ENCODE measurements around the gene ITK.
"Not testable (repeated sequence)": the region's sequence is repeated elsewhere in the genome, so short reads cannot be mapped to it uniquely, and the experiment has no call there.

Gene ITK

DNA sequence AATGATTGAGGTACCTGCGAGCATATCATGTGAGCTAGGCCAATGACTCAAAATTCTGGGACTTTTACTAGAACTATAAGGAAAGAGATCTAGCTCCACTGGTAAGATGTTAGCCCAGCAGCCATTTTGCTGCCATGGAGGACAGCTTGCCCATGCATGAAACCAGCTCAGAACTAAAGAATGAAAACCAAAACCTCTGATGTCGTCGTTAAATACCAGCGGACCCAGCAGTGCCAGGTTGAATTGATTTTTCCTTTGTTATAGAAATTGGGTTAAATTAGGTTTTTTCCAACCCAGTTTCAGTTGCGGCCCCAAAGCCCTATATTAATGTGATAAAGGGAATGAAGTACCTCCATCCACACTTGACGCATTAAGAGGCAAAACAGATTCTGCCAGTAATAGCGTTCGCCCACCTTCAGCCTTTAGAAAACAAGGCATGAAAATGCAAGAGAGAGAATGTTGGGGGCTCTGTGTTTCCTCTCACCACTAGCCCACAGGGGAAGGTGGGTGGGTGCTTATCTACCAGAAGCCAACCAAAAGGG, 5.5 kb upstream of the ITK start:
- Histone ChIP-seq H3K4me3 (ENCODE audit: low read length) (no peak overlapping the region), H3K27ac (ENCODE audit: low read depth, low read length) (no peak overlapping the region), H3K9ac (ENCODE audit: low read depth, low read length) (no peak overlapping the region), H3K4me1 (ENCODE audit: insufficient read depth, low read length) (no peaks in the 10 kb centered on the region), H3K9me3 (ENCODE audit: insufficient read depth, low read depth, low read length) (no peaks in the 10 kb centered on the region), H3K36me3 (ENCODE audit: insufficient read depth, low read length) (no peaks in the 10 kb centered on the region), H3K27me3 (ENCODE audit: insufficient read depth, low read length) (no peaks in the 10 kb centered on the region; the same call in 1 of the 2 replicates)
- WGBS, result 93% methylated on average over 8 of the region's 8 CpGs

DNA sequence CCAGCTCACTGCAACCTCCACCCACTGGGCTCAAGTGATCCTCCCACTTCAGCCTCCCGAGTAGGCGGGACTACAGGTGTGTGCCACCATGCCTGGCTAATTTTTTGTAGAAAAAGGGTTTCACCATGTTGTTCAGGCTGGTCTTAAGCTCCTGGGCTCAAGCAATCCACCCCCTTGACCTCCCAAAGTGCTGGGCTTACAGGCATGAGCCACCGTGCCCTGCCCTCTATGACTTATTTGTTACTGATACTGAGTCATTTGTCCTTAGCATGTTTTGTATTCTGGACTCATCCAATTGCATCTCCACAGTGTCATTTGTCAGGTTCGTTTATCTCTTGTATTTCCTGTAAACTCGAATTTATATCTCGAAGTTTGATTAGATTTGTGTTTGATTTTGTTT, 2.7 kb upstream of the ITK start:
- 96% methylated on average over 6 of the region's 6 CpGs for WGBS
- no peaks in the 10 kb centered on the region for H3K9me3 ChIP-seq (ENCODE audit: insufficient read depth, low read depth, low read length)
- H3K4me3 ChIP-seq (ENCODE audit: low read length), result no peak overlapping the region
- peaks cover 20% of the 10 kb centered on the region; the same call in 1 of the 2 replicates for H3K27me3 ChIP-seq (ENCODE audit: insufficient read depth, low read length)
- H3K27ac ChIP-seq (ENCODE audit: low read depth, low read length), result no peak overlapping the region
- H3K9ac ChIP-seq (ENCODE audit: low read depth, low read length), result no peak overlapping the region
- H3K36me3 ChIP-seq (ENCODE audit: insufficient read depth, low read length), result no peaks in the 10 kb centered on the region
- no peaks in the 10 kb centered on the region for H3K4me1 ChIP-seq (ENCODE audit: insufficient read depth, low read length)

DNA sequence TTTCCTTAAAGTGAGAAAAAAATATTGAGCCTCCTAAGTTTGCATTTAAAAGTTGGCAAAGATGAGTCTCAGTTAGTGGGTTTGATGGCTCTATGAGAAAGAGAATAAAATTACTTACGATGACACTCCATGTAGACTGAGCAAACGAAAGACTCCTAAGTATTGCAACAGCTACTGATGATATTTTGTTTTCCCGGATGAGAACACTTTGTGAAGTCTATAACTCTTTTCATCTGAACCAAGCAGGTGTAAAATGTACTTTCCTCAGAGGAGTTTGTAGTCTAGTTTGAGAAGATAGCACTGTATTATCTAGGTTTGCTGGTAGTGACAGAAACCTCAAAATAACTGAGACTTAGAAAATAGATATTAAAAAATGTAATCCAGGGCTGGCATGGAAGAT, 1.7 kb upstream of the ITK start:
- no peak overlapping the region for H3K27ac ChIP-seq (ENCODE audit: low read depth, low read length)
- H3K9me3 ChIP-seq (ENCODE audit: insufficient read depth, low read depth, low read length), result no peaks in the 10 kb centered on the region
- H3K36me3 ChIP-seq (ENCODE audit: insufficient read depth, low read length), result no peaks in the 10 kb centered on the region
- no peak overlapping the region for H3K4me3 ChIP-seq (ENCODE audit: low read length)
- WGBS, result 95% methylated on average over 3 of the region's 3 CpGs
- H3K27me3 ChIP-seq (ENCODE audit: insufficient read depth, low read length), result peaks cover 30% of the 10 kb centered on the region
- H3K4me1 ChIP-seq (ENCODE audit: insufficient read depth, low read length), result no peaks in the 10 kb centered on the region
- H3K9ac ChIP-seq (ENCODE audit: low read depth, low read length), result no peak overlapping the region

DNA sequence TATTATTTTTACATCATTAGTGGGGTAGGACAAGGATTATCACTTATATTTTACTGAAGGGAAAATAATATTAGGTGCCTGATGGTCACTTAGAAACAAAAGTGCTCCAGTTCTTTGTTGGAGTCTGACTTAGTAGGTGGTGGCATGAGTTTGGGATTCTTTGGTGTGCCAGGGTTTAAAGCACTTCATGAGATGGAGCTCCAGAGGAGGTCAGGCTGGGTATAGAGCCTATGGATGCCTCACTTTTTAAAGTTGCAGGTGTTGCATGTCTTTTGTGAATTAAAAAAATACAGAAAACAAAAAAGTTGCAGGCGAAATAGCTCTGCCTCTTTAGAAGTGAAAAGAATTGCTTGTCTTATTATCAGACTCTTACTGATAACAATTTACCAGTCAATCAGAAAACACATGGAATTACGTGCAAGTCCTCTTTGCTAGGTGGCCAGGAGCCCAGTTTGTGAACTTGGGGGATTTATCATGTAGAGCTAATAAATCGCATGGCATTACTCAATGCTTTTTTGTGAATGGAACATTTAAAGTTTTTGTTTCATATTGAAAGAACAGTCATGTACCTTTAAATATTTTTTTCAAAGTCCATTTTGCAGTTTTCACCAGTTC, 1.6 kb downstream of the ITK start:
- Histone ChIP-seq H3K4me3 (ENCODE audit: low read length) (no peak overlapping the region), H3K27me3 (ENCODE audit: insufficient read depth, low read length) (peaks cover 61% of the 10 kb centered on the region), H3K4me1 (ENCODE audit: insufficient read depth, low read length) (no peaks in the 10 kb centered on the region), H3K27ac (ENCODE audit: low read depth, low read length) (no peak overlapping the region), H3K36me3 (ENCODE audit: insufficient read depth, low read length) (no peaks in the 10 kb centered on the region), H3K9ac (ENCODE audit: low read depth, low read length) (no peak overlapping the region), H3K9me3 (ENCODE audit: insufficient read depth, low read depth, low read length) (no peaks in the 10 kb centered on the region)
- WGBS, result 97% methylated on average over 3 of the region's 3 CpGs

DNA sequence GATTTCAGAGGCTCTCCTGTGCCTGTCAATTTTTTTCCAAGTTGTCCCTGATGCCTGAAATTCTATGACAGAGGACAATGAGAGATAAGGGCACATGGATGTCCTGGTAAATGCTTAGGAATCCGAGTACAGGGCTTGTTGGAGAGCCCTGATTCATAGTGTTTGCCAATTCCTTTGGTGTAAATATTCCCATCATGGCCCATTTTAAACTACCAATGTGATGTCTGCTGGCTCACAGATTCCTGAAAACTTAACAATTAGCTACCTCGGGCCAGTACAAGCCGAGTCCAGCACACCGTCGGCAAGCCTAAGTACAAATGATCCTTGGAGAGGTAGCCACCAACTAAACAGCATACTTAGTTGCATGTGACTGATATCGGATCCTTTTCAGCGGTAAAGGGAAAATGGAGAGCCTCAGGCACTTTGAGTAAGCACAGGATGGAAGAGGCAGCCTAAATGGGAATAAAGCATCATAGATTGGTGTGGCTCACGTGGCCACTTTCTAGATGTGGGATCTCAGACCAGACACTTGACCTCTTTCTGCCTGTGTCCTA, 3.6 kb downstream of the ITK start:
- H3K9me3 ChIP-seq (ENCODE audit: insufficient read depth, low read depth, low read length), result no peaks in the 10 kb centered on the region
- H3K36me3 ChIP-seq (ENCODE audit: insufficient read depth, low read length), result no peaks in the 10 kb centered on the region
- H3K27ac ChIP-seq (ENCODE audit: low read depth, low read length), result no peak overlapping the region
- H3K27me3 ChIP-seq (ENCODE audit: insufficient read depth, low read length), result peaks cover 80% of the 10 kb centered on the region
- H3K4me3 ChIP-seq (ENCODE audit: low read length), result no peak overlapping the region
- WGBS, result 91% methylated on average over 8 of the region's 8 CpGs
- H3K4me1 ChIP-seq (ENCODE audit: insufficient read depth, low read length), result no peaks in the 10 kb centered on the region
- H3K9ac ChIP-seq (ENCODE audit: low read depth, low read length), result no peak overlapping the region

DNA sequence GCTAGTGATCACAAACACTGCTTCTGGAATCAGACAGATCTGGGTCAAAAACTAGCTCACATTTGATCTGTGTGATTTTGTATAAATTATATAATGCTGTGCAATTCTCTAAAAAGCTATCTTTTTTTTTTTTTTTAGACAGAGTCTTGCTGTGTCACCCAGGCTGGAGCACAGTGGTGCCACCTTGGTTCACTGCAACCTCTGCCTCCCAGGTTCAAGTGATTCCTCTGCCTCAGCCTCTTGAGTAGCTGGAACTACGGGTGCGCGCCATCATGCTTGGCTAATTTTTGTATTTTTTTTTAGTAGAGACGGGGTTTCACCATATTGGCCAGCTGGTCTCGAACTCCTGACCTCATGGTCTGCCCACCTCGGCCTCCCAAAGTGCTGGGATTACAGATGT, 4.5 kb downstream of the ITK start:
- not testable (repeated sequence) for H3K4me3 ChIP-seq (ENCODE audit: low read length); H3K4me1 ChIP-seq (ENCODE audit: insufficient read depth, low read length); H3K27ac ChIP-seq (ENCODE audit: low read depth, low read length); H3K9me3 ChIP-seq (ENCODE audit: insufficient read depth, low read depth, low read length); H3K36me3 ChIP-seq (ENCODE audit: insufficient read depth, low read length); H3K9ac ChIP-seq (ENCODE audit: low read depth, low read length)
- WGBS, result 94% methylated on average over 6 of the region's 6 CpGs
- peaks cover 90% of the 10 kb centered on the region for H3K27me3 ChIP-seq (ENCODE audit: insufficient read depth, low read length)

DNA sequence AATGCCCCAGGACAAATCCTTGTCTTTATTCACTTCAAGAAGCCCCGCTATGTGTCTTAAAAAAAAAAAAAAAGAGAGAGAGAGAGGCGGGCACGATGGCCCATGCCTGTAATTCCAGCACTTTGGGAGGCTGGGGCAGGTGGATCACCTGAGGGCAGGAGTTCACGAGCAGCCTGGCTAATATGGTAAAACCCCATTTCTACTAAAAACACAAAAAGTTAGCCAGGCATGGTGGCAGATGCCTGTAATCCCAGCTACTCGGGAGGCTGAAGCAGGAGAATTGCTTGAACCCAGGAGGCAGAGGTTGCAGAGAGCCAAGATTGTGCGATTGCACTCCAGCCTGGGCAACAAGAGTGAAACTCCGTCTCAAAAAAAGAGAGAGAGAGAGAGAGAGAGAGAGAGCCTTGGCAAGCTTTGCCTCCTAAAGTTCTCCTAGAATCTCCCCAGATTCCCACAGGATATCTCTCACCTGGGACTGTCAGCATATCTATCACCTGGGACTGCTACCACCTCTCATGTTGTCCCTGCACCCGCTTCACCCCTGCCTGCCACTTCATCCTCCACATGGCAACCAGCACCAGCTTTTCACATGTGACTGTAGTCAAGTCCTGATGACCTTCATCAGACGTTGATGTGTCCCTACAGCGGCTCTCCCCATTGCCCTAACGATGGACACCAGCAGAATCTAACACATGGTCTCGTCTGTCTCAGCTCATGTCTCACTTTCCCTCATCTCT, 5.8 kb downstream of the ITK start:
- Histone ChIP-seq H3K9ac (ENCODE audit: low read depth, low read length) (no peak overlapping the region), H3K4me1 (ENCODE audit: insufficient read depth, low read length) (no peaks in the 10 kb centered on the region), H3K27me3 (ENCODE audit: insufficient read depth, low read length) (peaks cover 95% of the 10 kb centered on the region), H3K4me3 (ENCODE audit: low read length) (no peak overlapping the region), H3K36me3 (ENCODE audit: insufficient read depth, low read length) (no peaks in the 10 kb centered on the region), H3K27ac (ENCODE audit: low read depth, low read length) (no peak overlapping the region), H3K9me3 (ENCODE audit: insufficient read depth, low read depth, low read length) (no peaks in the 10 kb centered on the region)
- WGBS, result 92% methylated on average over 11 of the region's 12 CpGs

DNA sequence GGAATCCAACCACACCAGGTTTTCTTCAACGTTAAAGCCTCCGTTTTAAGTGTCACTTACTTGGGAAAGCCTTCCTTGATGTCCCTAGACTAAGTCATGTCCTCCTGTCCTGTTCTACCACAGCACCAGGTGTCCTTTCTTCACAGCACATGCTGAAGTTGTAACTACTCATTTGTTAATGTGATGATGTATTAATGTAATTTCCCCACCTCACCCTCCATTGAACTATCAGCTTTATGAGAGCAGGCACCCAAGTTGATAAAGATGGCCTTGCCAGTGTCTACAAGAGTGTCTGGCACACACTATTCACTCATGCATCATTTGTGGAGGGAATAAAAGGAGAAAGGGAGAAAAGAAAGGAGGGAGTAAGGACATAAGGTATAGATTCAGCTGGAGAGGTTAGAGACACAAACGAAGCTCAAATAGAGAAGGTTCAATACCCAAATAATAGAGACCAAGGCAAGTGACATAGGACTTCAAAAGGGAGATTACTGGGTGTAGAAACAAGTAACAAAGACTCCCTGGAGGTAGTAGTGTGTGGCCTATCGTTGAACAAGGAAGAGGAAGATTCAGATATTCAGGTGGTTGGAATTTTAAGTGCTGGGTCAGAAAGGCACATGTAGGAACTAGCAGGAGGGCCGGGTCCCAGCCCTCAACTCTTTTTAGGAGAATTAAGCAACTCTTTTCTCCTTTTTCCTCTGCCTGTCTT, 6.6 kb downstream of the ITK start:
- Histone ChIP-seq H3K36me3 (ENCODE audit: insufficient read depth, low read length) (no peaks in the 10 kb centered on the region), H3K27ac (ENCODE audit: low read depth, low read length) (no peak overlapping the region), H3K27me3 (ENCODE audit: insufficient read depth, low read length) (peaks cover 95% of the 10 kb centered on the region), H3K9ac (ENCODE audit: low read depth, low read length) (no peak overlapping the region), H3K9me3 (ENCODE audit: insufficient read depth, low read depth, low read length) (no peaks in the 10 kb centered on the region), H3K4me3 (ENCODE audit: low read length) (no peak overlapping the region), H3K4me1 (ENCODE audit: insufficient read depth, low read length) (no peaks in the 10 kb centered on the region)
- 38% methylated on average over 5 of the region's 5 CpGs for WGBS

DNA sequence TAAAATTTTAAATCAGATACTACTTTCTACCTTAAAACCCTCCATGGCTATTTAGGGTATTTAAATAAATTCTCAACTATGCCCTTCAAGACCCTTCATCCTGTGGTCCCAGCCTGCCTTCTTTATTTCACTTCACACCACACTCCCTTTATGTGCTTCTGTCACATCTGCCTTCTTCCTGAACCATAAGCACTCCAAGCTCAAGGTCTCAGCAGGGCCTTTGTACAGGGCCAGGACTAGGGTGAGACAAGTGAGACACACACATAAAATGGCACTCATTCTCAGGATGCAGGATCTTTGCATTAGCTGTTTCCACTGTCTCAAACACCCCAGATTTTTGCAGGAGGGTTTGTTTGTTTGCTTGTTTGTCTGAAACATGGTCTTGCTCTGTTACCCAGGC, 7.6 kb downstream of the ITK start:
- no peaks in the 10 kb centered on the region for H3K4me1 ChIP-seq (ENCODE audit: insufficient read depth, low read length)
- no peaks in the 10 kb centered on the region for H3K9me3 ChIP-seq (ENCODE audit: insufficient read depth, low read depth, low read length)
- H3K27ac ChIP-seq (ENCODE audit: low read depth, low read length), result no peak overlapping the region
- H3K36me3 ChIP-seq (ENCODE audit: insufficient read depth, low read length), result no peaks in the 10 kb centered on the region
- no peak overlapping the region for H3K9ac ChIP-seq (ENCODE audit: low read depth, low read length)
- no peak overlapping the region for H3K4me3 ChIP-seq (ENCODE audit: low read length)
- H3K27me3 ChIP-seq (ENCODE audit: insufficient read depth, low read length), result peaks cover 88% of the 10 kb centered on the region

DNA sequence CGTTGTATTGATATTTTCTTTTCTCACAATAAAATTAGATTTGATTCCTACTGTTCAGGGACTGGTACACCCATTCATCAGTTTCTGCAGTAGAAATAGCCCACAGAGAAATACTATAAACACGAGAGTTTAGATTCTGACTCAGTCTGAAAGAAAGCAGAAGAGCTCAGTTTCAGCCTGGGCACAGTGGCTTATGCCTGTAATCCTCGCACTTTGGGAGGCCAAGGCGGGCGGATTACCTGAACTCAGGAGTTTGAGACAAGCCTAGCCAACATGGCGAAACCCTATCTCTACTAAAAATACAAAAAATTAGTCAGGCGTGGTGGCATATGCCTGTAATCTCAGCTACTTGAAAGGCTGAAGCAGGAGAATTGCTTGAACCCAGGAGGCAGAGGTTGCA, 8.6 kb downstream of the ITK start:
- 94% methylated on average over 6 of the region's 7 CpGs for WGBS

More for the DNA sequence above, 8.6 kb downstream of the ITK start:
- Histone ChIP-seq H3K36me3 (ENCODE audit: insufficient read depth, low read length) (no peaks in the 10 kb centered on the region), H3K27me3 (ENCODE audit: insufficient read depth, low read length) (peaks cover 78% of the 10 kb centered on the region), H3K27ac (ENCODE audit: low read depth, low read length) (no peak overlapping the region), H3K4me1 (ENCODE audit: insufficient read depth, low read length) (no peaks in the 10 kb centered on the region), H3K9me3 (ENCODE audit: insufficient read depth, low read depth, low read length) (no peaks in the 10 kb centered on the region), H3K9ac (ENCODE audit: low read depth, low read length) (no peak overlapping the region), H3K4me3 (ENCODE audit: low read length) (no peak overlapping the region)

Data from HUES64 (cell line).